22Rv1 (cell line): Measurements from ENCODE around the gene CTBP2.

Experiments used
- CTCF ChIP-seq: fragments of 450-650 bp; IDR thresholded peaks from 2 replicates; pipeline ENCODE4 v1.5.1; 2017; ENCODE audit warnings: mild to moderate bottlenecking
- ZFX ChIP-seq: fragments of 450-650 bp; IDR thresholded peaks from 2 replicates; pipeline ENCODE4 v1.6.1; 2017; ENCODE audit warnings: antibody characterized with exemption, borderline replicate concordance

GRCh38 chr10:125049216-125049881 lies 111.0 kb downstream of the CTBP2 start:
- TF ChIP-seq CTCF (no peak), ZFX (no peak)
